Fibroblast of mammary gland (primary cell): ENCODE measurements around the gene CACNA1C.

Experiments
- DNase-seq: peaks from one replicate; pipeline ENCODE4 v3.0.0-alpha.2; 2010; ENCODE audit warnings: low read depth
- H3K4me3 ChIP-seq: 2 replicates; pipeline ENCODE4 v1.5.1; 2011; ENCODE audit warnings: low read depth, mild to moderate bottlenecking, low read length, moderate library complexity; ENCODE audit not compliant: control insufficient read depth
- CTCF ChIP-seq: conservative IDR thresholded peaks from 2 replicates; pipeline ENCODE4 v1.5.1; 2011; ENCODE audit warnings: low read depth, low read length, inconsistent platforms; ENCODE audit not compliant: control insufficient read depth, insufficient read depth

Gene CACNA1C

GRCh38 chr12:2306735-2307134 is 253.9 kb downstream of the CACNA1C start:
- no peak for TF ChIP-seq CTCF
- DNase-seq = no peak
- no peak overlapping the region for H3K4me3 ChIP-seq

- TF ChIP-seq CTCF = no peak
- no peak overlapping the region for H3K4me3 ChIP-seq
- no peak for DNase-seq
These were observed 254.8 kb downstream of the CACNA1C start for GRCh38 chr12:2307550-2307949.

- TF ChIP-seq CTCF = no peak
- no peak for DNase-seq
- H3K4me3 ChIP-seq = no peak overlapping the region
These were observed 256.9 kb downstream of the CACNA1C start for GRCh38 chr12:2309647-2310046.

- DNase-seq = peak; percentile 88
- no peak for TF ChIP-seq CTCF
- H3K4me3 ChIP-seq = no peak overlapping the region
These were observed 258.4 kb downstream of the CACNA1C start for GRCh38 chr12:2311020-2311778.

GRCh38 chr12:2312175-2312574 is 259.4 kb downstream of the CACNA1C start:
- no peak for DNase-seq
- no peak for TF ChIP-seq CTCF

DNA sequence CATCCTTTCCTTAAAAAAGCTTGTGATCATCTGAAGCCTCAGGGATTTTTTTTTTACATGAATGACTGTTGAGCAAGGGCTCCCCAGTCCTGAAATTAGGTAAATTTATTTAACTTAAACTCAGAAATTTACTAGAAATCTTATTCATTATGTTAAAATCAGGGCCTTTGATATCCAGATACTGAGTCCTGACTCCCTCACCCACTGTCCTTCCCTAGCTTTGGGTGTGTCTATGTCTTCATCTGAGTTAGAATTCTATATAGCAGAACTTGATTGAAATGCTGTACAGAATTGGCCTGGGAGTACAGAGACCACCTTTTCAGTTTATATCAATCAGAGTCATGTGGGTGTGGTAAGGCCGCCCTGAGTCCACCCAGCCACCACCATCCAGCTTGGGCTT is 260.0 kb downstream of the CACNA1C start:
- no peak for TF ChIP-seq CTCF

More at GRCh38 chr12:2312175-2312574, 259.4 kb downstream of the CACNA1C start:
- no peak overlapping the region for H3K4me3 ChIP-seq

More for the DNA sequence above, 260.0 kb downstream of the CACNA1C start:
- H3K4me3 ChIP-seq = no peak overlapping the region
- no peak for DNase-seq
